NCI-H460 (cell line): ENCODE data around the gene LONRF2. TPM values are rescaled to one million over a fixed set of nuclear protein-coding genes. Genes with fewer than 3 reads are reported as not detected.
"Not testable (repeated sequence)": the region's sequence is repeated elsewhere in the genome, so short reads cannot be mapped to it uniquely, and the experiment has no call there.

Experiments used
- DNase-seq: peaks from one replicate; pipeline ENCODE4 v3.0.0-alpha.2; 2016; ENCODE audit warnings: low read depth; ENCODE audit errors: extremely low read depth
- total RNA-seq: library from RNA; depleted of rRNA; stranded (reverse); fragments of >200 nt; shearing (Covaris generic); gene quantifications from 2 replicates; pipeline ENCODE4 v1.2.3, GENCODE V29; 2014

LONRF2 gene
- total RNA-seq, 1 experiment from 2014 or later: 3.2 TPM

DNA sequence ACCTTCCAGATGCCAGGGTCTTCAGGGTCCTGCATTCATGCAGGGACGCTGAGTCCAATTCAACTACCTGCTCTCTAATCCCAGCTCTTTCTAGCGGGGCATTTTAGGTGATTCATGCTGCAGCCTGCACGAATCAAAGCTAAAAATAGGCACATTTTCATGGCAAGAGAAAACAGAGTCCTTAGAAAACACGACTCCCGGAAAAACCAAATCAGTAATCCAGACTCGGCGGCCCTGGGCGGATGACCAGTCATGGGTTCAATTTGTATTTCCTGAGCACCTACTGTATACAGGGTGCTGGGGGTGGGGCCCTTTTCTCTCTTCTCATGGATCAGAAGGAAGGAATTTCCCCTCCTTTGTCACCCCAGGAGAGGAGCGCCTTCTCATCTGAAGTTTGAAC lies 64.4 kb downstream of the LONRF2 start:
- no peak for DNase-seq

DNA sequence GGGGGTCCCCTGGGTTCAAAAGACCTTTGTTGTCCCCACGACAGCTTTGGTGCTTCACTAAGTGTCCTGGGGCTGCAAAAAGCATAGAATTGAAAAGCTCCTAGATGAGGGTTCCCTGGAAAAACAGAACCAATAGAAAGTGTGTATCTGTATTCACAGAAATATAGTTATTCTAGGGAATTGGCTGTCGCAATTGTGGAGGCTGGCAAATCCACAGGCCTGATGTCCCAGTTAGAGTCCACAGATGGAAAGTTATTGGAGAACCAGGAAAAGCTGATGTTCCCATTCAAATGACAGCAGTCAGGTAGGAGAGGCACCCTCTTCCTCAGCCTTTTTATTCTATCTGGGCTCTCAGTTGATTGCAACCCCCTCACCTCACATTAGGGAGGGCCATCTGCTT lies 65.5 kb downstream of the LONRF2 start:
- DNase-seq: no peak

DNA sequence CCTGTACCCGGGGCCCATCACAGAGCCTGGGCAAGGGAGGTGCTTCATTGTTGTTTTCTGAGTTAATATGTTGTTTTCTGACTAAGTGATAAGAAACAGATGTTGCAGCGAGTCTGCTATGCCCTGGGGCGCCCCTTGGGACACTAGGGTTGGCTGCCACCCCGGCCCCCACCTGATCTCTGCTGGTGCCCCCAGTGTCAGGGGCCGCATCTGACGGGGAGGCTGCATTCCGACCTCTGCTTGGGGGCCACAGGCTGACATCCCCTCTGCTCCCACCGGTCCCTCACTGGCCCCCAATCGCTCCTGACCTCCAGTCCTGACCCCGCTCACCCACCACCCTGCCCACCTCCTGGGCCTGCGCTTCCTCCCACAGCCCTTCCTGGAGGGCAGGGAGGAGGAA lies 65.9 kb downstream of the LONRF2 start:
- no peak for DNase-seq

DNA sequence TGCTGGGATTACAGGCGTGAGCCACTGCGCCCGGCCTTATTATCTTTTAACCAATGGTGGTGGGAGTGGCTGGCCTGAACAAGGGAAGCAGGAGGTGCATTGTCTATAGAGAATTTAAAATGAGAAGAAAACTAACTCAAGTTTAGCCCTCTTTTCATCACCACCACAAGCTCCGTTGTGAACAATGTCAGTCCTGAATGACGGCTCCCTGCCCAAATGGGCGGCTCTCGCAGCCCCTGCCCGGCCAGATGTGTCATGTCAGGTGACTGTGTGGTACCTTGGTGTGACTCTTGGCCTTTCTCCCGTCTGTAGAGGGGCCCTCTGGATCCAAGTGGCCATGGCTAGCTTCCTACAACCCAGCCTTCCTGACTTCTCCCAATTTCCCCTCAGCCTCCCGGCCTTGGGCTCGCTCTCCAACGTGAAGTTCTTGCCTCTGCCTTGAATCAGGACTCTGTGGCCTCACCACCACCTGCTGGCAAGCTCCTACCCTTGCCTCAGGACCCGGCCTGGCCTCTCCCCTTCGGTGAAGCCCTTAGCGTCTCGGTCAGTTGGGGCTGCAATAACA lies 67.6 kb downstream of the LONRF2 start:
- DNase-seq: no peak

DNA sequence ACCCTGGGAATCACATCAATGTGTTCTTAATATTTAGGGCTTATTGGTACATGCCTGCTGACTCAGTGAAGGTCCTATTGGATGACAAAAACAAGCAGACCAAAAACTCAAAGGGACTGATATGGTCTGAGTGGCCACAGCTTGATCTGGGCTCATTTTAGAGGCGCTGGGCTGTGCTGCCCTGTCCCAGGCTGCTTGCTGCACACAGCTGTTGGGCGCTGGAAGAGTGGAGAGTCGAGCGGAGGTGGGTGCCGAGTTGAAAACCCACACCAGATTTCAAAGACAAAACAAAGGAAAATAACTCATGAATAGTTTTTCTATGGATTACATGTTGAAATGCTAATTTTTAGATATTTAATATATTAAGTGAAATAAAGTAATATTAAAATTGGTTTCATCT lies 68.5 kb downstream of the LONRF2 start:
- DNase-seq: no peak

DNA sequence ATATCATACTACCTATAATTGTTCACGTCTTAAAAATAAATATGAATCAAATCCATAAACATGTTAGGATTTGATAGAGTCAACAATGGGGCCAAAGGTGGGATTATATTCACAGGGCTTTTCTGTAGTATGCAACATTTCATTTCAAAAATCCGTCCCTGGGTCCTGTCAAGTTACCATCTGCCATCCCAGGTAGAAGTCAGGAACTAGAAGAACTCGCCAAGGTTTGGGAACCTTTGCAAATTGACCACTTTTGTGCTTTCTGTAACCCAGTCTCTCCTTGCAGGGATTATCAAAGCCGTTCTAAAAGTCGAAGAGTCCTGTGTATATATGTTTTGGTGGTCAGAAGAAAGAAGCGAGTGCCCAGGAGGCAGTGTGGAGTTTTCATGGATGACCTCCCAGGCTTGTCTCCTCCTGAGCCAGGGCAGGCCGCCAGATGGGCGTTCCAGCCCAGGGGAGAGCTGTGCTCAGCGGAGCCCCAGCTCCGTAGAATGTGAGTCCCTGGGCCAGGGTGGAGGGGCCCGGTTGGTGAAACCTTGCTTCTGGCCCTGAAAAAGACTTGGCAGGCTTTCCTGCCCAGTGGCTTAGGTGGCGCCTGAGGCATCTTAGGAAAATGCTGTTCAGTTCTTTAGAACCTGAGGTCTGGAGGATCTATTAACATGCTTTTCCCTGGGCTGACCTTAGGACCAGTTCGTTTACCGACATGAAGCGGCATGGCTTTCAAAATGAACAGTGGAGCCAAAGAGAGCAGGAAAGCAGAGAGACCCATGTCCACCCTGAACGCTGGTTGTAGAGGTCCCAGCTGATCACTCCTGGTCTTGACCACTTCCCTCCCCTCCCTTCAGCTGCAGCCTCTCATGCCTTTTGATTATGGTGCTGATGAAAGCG lies 69.2 kb downstream of the LONRF2 start:
- DNase-seq: no peak

DNA sequence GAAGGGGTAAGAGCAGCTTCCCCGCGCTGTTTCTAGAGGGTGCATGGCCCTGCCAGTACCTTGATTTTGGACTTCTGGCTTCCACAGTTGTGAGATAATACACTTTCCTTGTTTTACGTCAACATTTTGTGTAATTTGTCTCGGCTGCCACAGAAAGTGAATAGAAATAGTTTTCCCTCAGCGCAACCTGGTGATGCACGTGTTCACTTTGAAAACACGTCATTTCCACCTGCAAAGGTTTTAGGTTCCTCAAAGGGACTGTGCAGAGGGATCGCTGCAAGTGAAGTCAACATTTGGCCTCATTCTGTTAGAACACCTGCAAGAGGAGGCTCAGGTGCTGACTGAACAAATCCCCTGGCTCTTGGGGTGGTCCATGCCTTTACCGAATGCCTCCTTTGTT lies 71.7 kb downstream of the LONRF2 start:
- DNase-seq: no peak

DNA sequence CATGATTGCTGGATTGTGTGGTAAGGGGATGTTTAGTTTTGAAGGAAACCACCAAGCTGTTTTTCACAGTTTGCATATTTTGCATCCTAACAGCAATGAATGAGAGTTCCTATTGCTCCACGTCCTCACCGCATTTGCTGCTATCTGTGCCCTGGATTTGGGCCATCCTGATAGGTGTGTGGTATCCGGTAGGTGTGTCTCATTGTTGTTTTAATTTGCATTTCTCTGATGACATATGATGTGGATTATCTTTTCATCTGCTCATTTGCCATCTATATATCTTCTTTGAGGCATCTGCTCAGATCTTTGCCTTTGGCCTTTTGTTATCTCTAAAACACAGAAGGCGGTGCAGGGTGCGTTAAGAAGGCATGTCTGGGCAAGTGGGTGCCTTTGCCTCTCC lies 73.3 kb downstream of the LONRF2 start:
- no peak for DNase-seq

DNA sequence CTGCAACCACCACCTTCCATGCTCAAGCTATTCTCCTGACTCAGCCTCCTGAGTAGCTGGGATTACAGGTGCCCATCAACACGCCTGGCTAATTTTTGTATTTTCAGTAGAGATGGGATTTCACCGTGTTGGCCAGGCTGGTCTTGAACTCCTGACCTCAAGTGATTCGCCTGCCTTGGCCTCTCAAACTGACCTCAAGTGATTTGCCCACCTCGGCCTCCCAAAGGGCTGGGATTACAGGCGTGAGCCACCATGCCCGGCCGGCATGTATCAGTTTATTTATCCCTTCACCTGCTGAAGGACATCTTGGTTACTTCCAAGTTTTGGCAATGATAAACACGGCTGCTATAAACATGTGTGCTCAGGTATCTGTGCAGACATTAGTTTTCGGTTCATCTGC lies 73.7 kb downstream of the LONRF2 start:
- DNase-seq: not testable (repeated sequence)

DNA sequence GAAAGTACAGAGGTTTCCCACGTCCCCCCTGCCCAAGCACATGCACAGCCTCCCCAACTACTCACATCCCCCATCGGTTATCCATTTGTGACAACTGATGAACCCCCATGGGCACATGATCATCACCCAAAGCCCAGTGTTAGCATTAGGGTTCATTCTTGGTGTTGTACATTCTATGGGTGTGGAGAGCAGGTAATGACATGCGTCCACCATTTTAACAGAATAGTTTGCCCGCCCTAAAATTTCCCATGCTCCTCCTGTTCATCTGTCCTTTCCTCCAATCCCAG lies 74.3 kb downstream of the LONRF2 start:
- no peak for DNase-seq

DNA sequence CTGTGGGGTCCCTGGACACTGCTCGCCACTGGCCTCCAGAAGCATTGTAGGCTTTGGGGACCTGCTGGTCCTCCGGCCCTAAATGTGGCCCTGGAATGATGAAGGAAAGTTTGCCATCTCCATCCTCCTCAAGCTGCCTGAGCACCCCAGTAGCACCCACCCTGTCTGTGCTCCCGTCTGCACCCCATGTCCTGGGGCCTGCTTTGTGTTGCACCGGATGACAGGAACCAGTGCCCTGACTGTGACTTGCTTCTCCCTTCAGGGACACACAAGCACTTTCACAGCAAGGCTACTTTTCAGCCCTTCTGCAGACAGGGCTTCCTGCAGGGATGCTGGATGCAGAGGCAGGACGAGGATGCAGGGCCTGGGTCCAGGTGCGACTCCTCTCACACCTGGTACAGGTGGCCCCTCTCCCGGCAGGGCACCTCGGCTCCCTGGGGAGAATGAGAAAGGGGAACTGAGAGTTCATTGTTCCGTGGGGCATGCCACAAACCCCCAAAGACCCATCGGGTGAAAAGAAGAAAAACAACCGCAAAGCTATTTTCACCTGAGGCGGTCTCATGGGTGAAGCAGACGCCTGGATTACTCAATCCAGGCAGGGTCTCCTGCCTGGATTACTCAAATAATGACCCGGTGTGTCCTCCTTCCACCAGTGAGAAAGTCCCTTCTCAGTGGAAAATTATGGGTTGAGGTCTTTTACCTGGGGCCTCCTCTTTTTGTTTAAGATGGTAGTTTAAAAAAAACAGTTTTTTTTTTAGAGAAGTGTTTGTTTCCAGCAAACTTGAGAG lies 74.9 kb downstream of the LONRF2 start:
- no peak for DNase-seq

DNA sequence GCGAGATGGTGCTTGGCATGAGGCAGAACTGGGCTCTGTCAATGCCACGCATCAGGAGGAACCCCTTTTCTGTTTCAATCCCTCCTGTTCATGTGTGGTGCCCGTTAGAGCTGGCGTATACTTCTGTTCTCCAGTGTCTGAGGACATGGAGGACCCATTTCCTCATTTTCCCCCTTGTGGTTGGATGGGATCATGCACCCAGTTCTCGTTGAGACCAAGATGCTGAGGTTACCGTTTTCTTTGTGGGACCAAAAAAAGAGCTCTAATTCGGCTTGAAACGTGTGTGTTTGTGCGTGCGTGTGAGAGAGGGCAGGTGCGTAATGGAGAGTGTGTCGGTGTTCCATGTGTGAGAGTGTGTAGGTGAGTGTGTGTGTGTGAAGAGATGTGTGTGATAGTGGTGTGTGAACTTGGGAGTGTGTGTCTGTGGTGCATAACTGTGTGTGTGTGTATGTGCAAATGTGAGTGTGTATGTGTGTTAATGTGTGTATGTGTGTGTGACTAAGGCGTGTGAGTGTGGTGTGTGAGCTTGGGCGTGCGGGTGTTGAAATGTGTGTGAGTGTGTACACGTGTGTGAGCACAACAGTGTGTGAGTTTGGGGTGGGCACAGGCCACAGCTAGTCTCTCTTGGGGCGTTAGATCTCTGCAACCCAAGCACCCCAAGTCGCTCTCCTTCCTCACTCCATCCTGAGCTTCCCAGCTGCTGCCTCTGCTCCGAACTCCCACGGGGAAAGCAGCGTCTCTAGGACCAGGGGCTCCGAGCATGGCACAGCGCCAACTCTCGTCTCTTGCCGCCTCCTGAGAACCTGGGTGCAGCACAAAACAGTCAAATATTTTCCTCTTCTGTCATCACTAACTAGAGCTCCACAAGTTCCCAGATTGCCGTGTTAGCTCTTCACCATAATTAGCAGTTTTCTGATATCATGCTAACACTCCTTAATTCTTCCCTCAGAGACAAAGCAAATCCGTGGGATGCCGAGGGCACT lies 75.8 kb downstream of the LONRF2 start:
- DNase-seq: peak; percentile 5

DNA sequence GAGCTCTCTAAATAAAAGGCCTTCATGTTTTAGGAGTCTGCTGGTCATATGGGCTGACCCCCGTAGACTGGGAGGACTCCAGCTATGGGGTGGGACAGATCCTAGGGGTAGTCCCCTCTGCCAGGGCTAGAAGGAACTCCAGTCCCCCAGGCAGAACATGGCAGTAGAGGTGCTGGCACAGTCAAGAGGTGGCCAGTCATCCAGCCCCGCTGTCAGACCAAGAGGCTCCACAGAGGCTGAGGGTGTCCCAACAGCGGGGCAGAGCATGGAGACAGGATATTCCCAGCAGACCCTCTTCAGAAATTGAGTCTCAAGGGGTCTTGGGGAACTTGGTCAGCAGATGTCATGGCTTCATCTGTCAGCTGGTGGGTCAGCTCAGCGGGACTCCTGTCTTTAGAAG lies 76.6 kb downstream of the LONRF2 start:
- DNase-seq: no peak

DNA sequence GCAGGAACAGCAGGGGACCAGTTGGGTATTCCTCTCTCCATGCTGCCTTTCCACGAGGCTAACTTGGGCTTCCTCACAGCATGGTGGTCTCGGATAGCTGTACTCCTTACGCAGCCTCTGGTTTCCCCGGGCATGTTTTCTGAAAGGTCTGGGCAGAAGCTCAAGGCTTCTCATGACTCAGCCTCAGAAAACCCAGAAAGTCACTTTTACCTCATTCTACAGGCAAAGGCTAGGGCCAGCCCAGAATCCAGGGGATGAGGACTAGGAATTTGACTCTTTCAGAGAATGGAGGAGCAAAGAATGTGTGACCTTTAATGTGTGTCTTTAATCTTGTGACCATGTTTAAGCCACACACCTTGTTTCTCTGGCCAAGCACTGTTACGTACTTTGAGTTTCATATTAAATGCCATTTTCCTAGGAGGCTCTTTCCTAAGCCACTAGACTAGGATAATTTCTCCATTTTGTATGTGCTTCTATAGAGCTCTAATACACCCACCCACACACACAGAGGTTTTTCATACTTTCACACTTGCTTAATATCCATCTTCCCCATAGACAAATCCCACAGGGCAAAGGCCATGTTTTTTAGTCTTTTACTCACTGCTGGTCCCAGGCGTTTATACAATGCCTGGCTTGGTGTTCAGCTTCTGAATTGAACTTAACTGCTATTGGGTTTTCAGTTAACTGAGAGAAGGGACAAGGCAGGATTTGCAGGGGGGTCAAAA lies 77.3 kb downstream of the LONRF2 start:
- no peak for DNase-seq

DNA sequence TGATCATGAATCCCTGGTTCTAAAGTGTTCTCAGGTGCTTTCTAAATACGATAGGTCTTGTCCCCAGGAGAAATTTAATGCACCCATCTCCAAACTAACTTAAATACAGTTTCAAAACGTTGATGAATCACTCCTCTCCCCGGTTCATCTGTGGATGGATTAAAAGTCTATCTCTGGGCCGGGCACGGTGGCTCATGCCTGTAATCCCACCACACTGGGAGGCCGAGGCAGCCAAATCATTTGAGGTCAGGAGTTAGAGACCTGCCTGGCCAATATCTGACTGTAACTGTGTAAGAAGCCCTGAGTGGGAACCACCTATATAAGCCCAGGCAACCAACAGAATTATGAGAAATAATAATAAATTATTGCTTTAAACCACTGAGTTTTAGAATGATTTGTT lies 78.7 kb downstream of the LONRF2 start:
- no peak for DNase-seq

DNA sequence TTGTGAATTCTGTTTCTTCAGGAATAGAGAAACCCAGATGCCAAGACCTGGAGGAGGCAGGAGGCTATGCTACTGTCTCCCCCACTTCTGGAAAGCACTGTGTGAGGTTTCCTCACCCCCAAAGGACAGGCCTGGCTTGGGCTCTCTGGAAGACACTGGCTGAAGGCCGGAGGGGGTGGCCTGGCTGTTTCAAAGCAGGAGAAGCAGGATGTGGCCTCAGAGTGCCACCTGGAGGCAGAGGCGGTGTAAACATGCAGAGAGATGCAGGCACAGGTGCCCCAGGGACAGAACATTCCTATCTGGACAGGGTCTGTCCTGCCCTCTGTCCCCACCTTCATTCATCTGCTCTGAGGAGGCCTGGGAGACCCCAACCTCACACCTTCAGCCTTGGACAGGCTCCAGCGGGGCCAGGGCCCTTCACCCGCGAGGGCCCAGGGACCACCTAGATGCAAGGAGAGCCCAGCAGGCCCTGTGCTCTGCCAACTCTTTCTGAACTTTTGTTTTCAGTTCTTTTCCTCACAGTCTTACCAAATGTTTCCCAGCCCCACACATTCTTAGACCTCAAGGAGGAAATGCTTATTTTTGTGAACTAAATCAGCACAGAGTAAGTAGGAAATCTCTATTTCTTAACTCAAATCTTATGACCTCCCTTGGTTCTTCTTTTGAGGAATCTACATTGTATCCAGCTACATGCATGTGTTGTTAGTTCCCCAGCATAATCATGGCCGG lies 79.2 kb downstream of the LONRF2 start:
- peak; percentile 59 for DNase-seq

DNA sequence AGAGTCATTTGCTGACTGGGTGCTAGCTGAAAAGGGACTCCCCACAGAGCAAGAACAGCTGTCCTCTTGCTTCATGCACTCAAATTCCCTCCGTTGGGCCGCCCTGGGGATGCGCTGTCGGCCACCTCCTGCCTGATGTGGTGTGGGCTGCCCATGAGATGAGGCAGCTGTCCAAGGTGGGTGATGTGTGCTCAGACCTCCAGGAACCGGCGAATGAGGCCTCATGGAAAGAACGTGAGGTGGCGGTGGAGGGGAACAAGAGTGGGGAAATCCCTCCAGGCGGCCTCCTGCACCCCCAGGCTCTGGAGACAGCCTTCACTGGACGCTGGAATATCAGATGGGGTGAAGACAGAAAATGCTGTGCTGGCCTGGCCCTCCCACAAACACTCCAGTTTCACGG lies 79.8 kb downstream of the LONRF2 start:
- no peak for DNase-seq

DNA sequence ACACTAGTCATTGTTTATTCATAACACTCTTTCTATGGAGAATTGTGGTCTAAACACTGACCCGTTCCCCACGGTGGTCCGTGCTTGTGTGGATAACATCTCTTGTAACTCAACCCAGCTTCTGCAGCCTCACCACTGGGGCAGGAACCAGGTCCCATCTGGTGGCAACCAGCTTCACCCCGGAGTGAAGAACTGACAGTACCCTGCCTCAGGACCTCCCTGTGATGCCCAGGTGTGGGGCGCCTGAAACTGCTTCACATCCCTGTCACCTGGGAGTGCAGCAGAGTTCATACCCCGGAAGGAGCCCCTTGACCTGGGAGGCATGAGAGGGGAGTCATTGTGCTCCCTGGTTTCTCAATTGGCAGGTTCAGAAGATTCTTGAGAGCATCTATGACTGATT lies 81.1 kb downstream of the LONRF2 start:
- DNase-seq: no peak

DNA sequence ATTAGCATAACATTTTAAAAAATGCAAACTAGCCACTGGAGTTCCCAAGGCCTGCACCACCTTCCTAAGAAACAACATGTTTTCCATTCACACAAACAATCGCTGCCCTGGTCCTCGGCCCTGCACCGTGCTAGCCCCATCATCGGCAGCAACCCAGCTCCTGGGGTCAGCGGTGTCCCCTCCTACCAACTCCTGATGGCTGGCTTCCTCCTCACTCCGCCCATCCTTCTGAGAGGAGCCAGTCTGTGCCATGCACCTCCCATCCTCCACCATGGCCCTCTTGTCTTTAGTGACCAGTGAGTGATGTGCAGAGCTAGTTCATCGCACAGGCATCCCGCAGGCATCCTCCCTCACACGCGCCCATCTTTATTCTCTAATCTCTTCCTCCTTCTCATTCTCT lies 81.9 kb downstream of the LONRF2 start:
- no peak for DNase-seq
